ENCODE data around the gene VILL.
A peak's percentile ranks its signal among the peaks of the same experiment; 100 is the strongest.

VILL gene

DNA sequence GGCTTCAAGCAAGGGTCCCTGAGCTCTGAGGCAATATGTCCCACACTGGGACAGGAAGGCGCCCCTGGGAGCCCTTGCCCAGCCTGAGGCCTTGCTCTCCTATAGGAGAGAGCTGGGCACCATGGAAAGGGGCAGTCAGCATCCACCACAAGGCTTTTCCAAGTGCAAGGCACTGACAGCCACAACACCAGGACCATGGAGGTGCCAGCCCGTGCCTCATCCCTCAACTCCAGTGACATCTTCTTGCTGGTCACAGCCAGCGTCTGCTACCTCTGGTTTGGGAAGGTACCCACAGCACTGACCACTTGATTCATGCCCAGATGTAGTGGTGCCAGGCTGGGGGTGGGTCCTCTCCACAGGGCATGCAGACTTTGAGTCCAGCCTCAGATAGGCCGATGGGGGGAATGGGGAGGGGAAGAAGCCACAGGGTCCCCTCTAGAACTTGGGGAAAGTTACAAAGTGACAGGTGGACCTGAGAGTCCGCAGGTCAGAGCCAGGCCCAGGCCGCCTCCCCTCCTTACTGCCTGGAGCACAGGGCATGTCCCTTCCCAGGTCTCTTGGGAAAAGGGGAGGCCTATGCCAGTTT is 11.8 kb downstream of the VILL start:
- Histone ChIP-seq H3K4ac (ENCODE audit: low read depth in 1 of 2, low read length in 2 of 2) (no peak overlapping the region), H3K27me3 (ENCODE audit: control insufficient read depth in 1 of 2, insufficient read depth in 1 of 2, low read length in 2 of 2) (no peaks in the 10 kb centered on the region), H3K23ac (ENCODE audit: low read length in 2 of 2) (no peak overlapping the region), H2BK5ac (ENCODE audit: low read depth, low read length, poor library complexity, severe bottlenecking) (no peak overlapping the region), H2AK5ac (ENCODE audit: low read length, severe bottlenecking) (no peak overlapping the region), H3K4me2 (ENCODE audit: low read length, poor library complexity, severe bottlenecking) (no peak overlapping the region), H3K18ac (ENCODE audit: low read depth in 1 of 2, low read length in 2 of 2) (no peak overlapping the region), H2AFZ (ENCODE audit: low read depth, low read length) (no peak overlapping the region), H3K36me3 (ENCODE audit: control insufficient read depth in 1 of 2, insufficient read depth in 2 of 2, low read depth in 1 of 2, low read length in 2 of 2) (peaks cover 19 to 47% of the 10 kb centered on the region in 2 experiments), H3K27ac (ENCODE audit: low read length, poor library complexity, severe bottlenecking) (no peak overlapping the region), H3K14ac (ENCODE audit: low read length in 2 of 2) (no peak overlapping the region), H3K9me3 (ENCODE audit: control insufficient read depth, low read length) (no peaks in the 10 kb centered on the region), H4K91ac (ENCODE audit: low read length) (no peak overlapping the region), H2BK12ac (ENCODE audit: low read length in 2 of 2) (no peak overlapping the region), H3K9ac (ENCODE audit: low read length) (no peak overlapping the region), H4K8ac (ENCODE audit: low read length) (no peak overlapping the region), H2BK15ac (ENCODE audit: low read depth, poor library complexity, severe bottlenecking) (no peak overlapping the region), H3K79me1 (replicated peaks; ENCODE audit: low read length, poor library complexity, severe bottlenecking) (no peaks in the 10 kb centered on the region), H3K4me3 (ENCODE audit: insufficient read depth in 1 of 2, low read depth in 1 of 2, low read length in 2 of 2) (no peak overlapping the region), H2BK120ac (ENCODE audit: low read depth, low read length) (no peak overlapping the region), H3K4me1 (ENCODE audit: control insufficient read depth, insufficient read depth, low read depth, low read length) (peaks cover 13% of the 10 kb centered on the region)
- WGBS = 98% methylated on average over 6 of the region's 6 CpGs
- no peak for DNase-seq

GRCh38 chr3:38002940-38003339 is 12.4 kb downstream of the VILL start:
- no peak overlapping the region for H3K14ac ChIP-seq (ENCODE audit: low read length in 2 of 2)
- H3K18ac ChIP-seq (ENCODE audit: low read depth in 1 of 2, low read length in 2 of 2) = no peak overlapping the region
- H4K91ac ChIP-seq (ENCODE audit: low read length) = no peak overlapping the region
- H3K9ac ChIP-seq (ENCODE audit: low read length) = no peak overlapping the region
- peak overlapping the region; percentile 59 for H4K8ac ChIP-seq (ENCODE audit: low read length)
- H3K4me1 ChIP-seq (ENCODE audit: control insufficient read depth, insufficient read depth, low read depth, low read length) = peaks cover 13% of the 10 kb centered on the region
- H2AK5ac ChIP-seq (ENCODE audit: low read length, severe bottlenecking) = no peak overlapping the region
- no peaks in the 10 kb centered on the region for H3K9me3 ChIP-seq (ENCODE audit: control insufficient read depth, low read length)
- no peak overlapping the region for H3K4me3 ChIP-seq (ENCODE audit: insufficient read depth in 1 of 2, low read depth in 1 of 2, low read length in 2 of 2)
- H3K79me1 ChIP-seq (replicated peaks; ENCODE audit: low read length, poor library complexity, severe bottlenecking) = no peaks in the 10 kb centered on the region
- no peak overlapping the region for H3K27ac ChIP-seq (ENCODE audit: low read length, poor library complexity, severe bottlenecking)
- no peak overlapping the region for H3K4me2 ChIP-seq (ENCODE audit: low read length, poor library complexity, severe bottlenecking)
- no peak overlapping the region for H2BK15ac ChIP-seq (ENCODE audit: low read depth, poor library complexity, severe bottlenecking)
- 90% methylated on average over 9 of the region's 9 CpGs for WGBS
- H2AFZ ChIP-seq (ENCODE audit: low read depth, low read length) = no peak overlapping the region
- H2BK5ac ChIP-seq (ENCODE audit: low read depth, low read length, poor library complexity, severe bottlenecking) = no peak overlapping the region
- H2BK120ac ChIP-seq (ENCODE audit: low read depth, low read length) = no peak overlapping the region
- H3K27me3 ChIP-seq (ENCODE audit: control insufficient read depth in 1 of 2, insufficient read depth in 1 of 2, low read length in 2 of 2) = no peaks in the 10 kb centered on the region
- no peak overlapping the region for H3K23ac ChIP-seq (ENCODE audit: low read length in 2 of 2)
- H3K36me3 ChIP-seq (ENCODE audit: control insufficient read depth in 1 of 2, insufficient read depth in 2 of 2, low read depth in 1 of 2, low read length in 2 of 2) = peaks cover 25 to 51% of the 10 kb centered on the region in 2 experiments
- no peak overlapping the region for H3K4ac ChIP-seq (ENCODE audit: low read depth in 1 of 2, low read length in 2 of 2)
- no peak for DNase-seq
- no peak overlapping the region for H2BK12ac ChIP-seq (ENCODE audit: low read length in 2 of 2)

DNA sequence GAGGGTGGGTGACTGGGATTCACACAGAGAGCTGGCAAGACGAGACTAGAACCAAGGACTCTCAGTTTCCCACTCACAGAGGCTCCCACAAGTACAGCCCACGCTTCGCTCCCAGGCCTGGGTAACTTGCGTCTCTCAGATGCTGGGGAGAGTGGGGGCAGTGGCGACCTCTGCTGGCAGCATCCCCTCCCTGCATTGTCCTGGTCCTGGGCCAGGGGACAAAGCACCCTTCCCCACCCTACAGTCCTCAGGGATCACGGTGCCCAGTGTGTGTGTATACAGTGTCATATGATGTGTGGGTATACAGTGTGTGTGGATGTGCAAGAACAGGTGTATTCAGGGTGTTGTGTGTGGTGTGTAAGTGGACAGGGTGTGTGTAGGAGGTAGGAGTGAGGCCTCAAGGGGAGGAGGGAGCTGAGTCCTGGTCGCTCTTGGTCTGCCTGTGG is 12.8 kb downstream of the VILL start:
- DNase-seq = peak; percentile 58
- peaks cover 9% of the 10 kb centered on the region for H3K4me1 ChIP-seq (ENCODE audit: control insufficient read depth, insufficient read depth, low read depth, low read length)
- no peak overlapping the region for H3K23ac ChIP-seq (ENCODE audit: low read length in 2 of 2)
- H3K27ac ChIP-seq (ENCODE audit: low read length, poor library complexity, severe bottlenecking) = no peak overlapping the region
- H3K79me1 ChIP-seq (replicated peaks; ENCODE audit: low read length, poor library complexity, severe bottlenecking) = no peaks in the 10 kb centered on the region
- no peak overlapping the region for H3K9ac ChIP-seq (ENCODE audit: low read length)
- H3K4ac ChIP-seq (ENCODE audit: low read depth in 1 of 2, low read length in 2 of 2) = no peak overlapping the region
- no peak overlapping the region for H2BK120ac ChIP-seq (ENCODE audit: low read depth, low read length)
- no peaks in the 10 kb centered on the region for H3K27me3 ChIP-seq (ENCODE audit: control insufficient read depth in 1 of 2, insufficient read depth in 1 of 2, low read length in 2 of 2)
- H3K4me3 ChIP-seq (ENCODE audit: insufficient read depth in 1 of 2, low read depth in 1 of 2, low read length in 2 of 2) = no peak overlapping the region
- H2AK5ac ChIP-seq (ENCODE audit: low read length, severe bottlenecking) = no peak overlapping the region
- no peak overlapping the region for H4K8ac ChIP-seq (ENCODE audit: low read length)
- no peaks in the 10 kb centered on the region for H3K9me3 ChIP-seq (ENCODE audit: control insufficient read depth, low read length)
- H3K4me2 ChIP-seq (ENCODE audit: low read length, poor library complexity, severe bottlenecking) = no peak overlapping the region
- H3K14ac ChIP-seq (ENCODE audit: low read length in 2 of 2) = no peak overlapping the region
- peaks cover 29 to 56% of the 10 kb centered on the region in 2 experiments for H3K36me3 ChIP-seq (ENCODE audit: control insufficient read depth in 1 of 2, insufficient read depth in 2 of 2, low read depth in 1 of 2, low read length in 2 of 2)
- H3K18ac ChIP-seq (ENCODE audit: low read depth in 1 of 2, low read length in 2 of 2) = no peak overlapping the region
- H2BK15ac ChIP-seq (ENCODE audit: low read depth, poor library complexity, severe bottlenecking) = no peak overlapping the region
- 43% methylated on average over 5 of the region's 7 CpGs for WGBS
- no peak overlapping the region for H2BK5ac ChIP-seq (ENCODE audit: low read depth, low read length, poor library complexity, severe bottlenecking)
- H2BK12ac ChIP-seq (ENCODE audit: low read length in 2 of 2) = no peak overlapping the region
- peak overlapping the region; percentile 9 for H4K91ac ChIP-seq (ENCODE audit: low read length)
- H2AFZ ChIP-seq (ENCODE audit: low read depth, low read length) = no peak overlapping the region

- no peak for DNase-seq
- no peak overlapping the region for H2BK12ac ChIP-seq (ENCODE audit: low read length in 2 of 2)
- WGBS = 84% methylated on average over 11 of the region's 11 CpGs
- no peak overlapping the region for H4K8ac ChIP-seq (ENCODE audit: low read length)
- peak overlapping the region; percentile 9 for H4K91ac ChIP-seq (ENCODE audit: low read length)
- no peak overlapping the region for H3K23ac ChIP-seq (ENCODE audit: low read length in 2 of 2)
- no peak overlapping the region for H2BK120ac ChIP-seq (ENCODE audit: low read depth, low read length)
- H3K14ac ChIP-seq (ENCODE audit: low read length in 2 of 2) = no peak overlapping the region
- H2BK5ac ChIP-seq (ENCODE audit: low read depth, low read length, poor library complexity, severe bottlenecking) = no peak overlapping the region
- H3K27me3 ChIP-seq (ENCODE audit: control insufficient read depth in 1 of 2, insufficient read depth in 1 of 2, low read length in 2 of 2) = no peaks in the 10 kb centered on the region
- H3K4me3 ChIP-seq (ENCODE audit: insufficient read depth in 1 of 2, low read depth in 1 of 2, low read length in 2 of 2) = no peak overlapping the region
- no peaks in the 10 kb centered on the region for H3K9me3 ChIP-seq (ENCODE audit: control insufficient read depth, low read length)
- no peak overlapping the region for H2BK15ac ChIP-seq (ENCODE audit: low read depth, poor library complexity, severe bottlenecking)
- H3K9ac ChIP-seq (ENCODE audit: low read length) = peak overlapping the region; percentile 31
- no peak overlapping the region for H3K27ac ChIP-seq (ENCODE audit: low read length, poor library complexity, severe bottlenecking)
- H3K36me3 ChIP-seq (ENCODE audit: control insufficient read depth in 1 of 2, insufficient read depth in 2 of 2, low read depth in 1 of 2, low read length in 2 of 2) = peaks cover 35 to 61% of the 10 kb centered on the region in 2 experiments
- no peak overlapping the region for H3K18ac ChIP-seq (ENCODE audit: low read depth in 1 of 2, low read length in 2 of 2)
- H3K4me2 ChIP-seq (ENCODE audit: low read length, poor library complexity, severe bottlenecking) = no peak overlapping the region
- no peaks in the 10 kb centered on the region for H3K79me1 ChIP-seq (replicated peaks; ENCODE audit: low read length, poor library complexity, severe bottlenecking)
- peaks cover 5% of the 10 kb centered on the region for H3K4me1 ChIP-seq (ENCODE audit: control insufficient read depth, insufficient read depth, low read depth, low read length)
- no peak overlapping the region for H2AK5ac ChIP-seq (ENCODE audit: low read length, severe bottlenecking)
- H2AFZ ChIP-seq (ENCODE audit: low read depth, low read length) = no peak overlapping the region
- no peak overlapping the region for H3K4ac ChIP-seq (ENCODE audit: low read depth in 1 of 2, low read length in 2 of 2)
Measured at GRCh38 chr3:38003817-38004414, 13.3 kb downstream of the VILL start.
